HG03469 (cell line): ENCODE results near the gene ITGB7.

Source experiments
- ATAC-seq: cut with Tn5 transposase; IDR thresholded peaks from one replicate; pipeline ENCODE4 v1.9.1; 2021; ENCODE audit warnings: mild to moderate bottlenecking, moderate library complexity, moderate number of reproducible peaks; ENCODE audit not compliant: unreplicated experiment

ITGB7 gene

GRCh38 chr12:53198486-53199110, 8.5 kb downstream of the ITGB7 start:
- no peak for ATAC-seq

GRCh38 chr12:53197011-53197640, 9.9 kb downstream of the ITGB7 start:
- ATAC-seq = no peak

GRCh38 chr12:53196486-53196885, 10.6 kb downstream of the ITGB7 start:
- ATAC-seq = no peak

GRCh38 chr12:53195516-53196420, 11.3 kb downstream of the ITGB7 start:
- ATAC-seq = no peak

- ATAC-seq = no peak
Measured at GRCh38 chr12:53194973-53195372, 12.1 kb downstream of the ITGB7 start.

- no peak for ATAC-seq
Measured at GRCh38 chr12:53193985-53194716, 12.9 kb downstream of the ITGB7 start.

GRCh38 chr12:53193040-53193439, 14.0 kb downstream of the ITGB7 start:
- no peak for ATAC-seq

- ATAC-seq = no peak
Measured at GRCh38 chr12:53192531-53193021, 14.5 kb downstream of the ITGB7 start.

- ATAC-seq = no peak
Measured at GRCh38 chr12:53191885-53192530, 15.0 kb downstream of the ITGB7 start.

GRCh38 chr12:53191096-53191884, 15.8 kb downstream of the ITGB7 start:
- no peak for ATAC-seq

GRCh38 chr12:53190108-53190729, 16.8 kb downstream of the ITGB7 start:
- ATAC-seq = no peak

GRCh38 chr12:53187145-53187899, 19.7 kb downstream of the ITGB7 start:
- no peak for ATAC-seq

- no peak for ATAC-seq
Measured at GRCh38 chr12:53186745-53187144, 20.3 kb downstream of the ITGB7 start.

- ATAC-seq = no peak
Measured at GRCh38 chr12:53185582-53186153, 21.4 kb downstream of the ITGB7 start.

GRCh38 chr12:53184828-53185227, 22.2 kb downstream of the ITGB7 start:
- ATAC-seq = no peak

GRCh38 chr12:53182903-53183302, 24.1 kb downstream of the ITGB7 start:
- ATAC-seq = no peak

GRCh38 chr12:53181935-53182334, 25.1 kb downstream of the ITGB7 start:
- ATAC-seq = no peak
